Mucosa of descending colon (tissue), 3 donors: ENCODE data around the gene PLXNA3. TPM values are rescaled to one million over a fixed set of nuclear protein-coding genes. Genes with fewer than 3 reads are reported as not detected.
A peak's percentile ranks its signal among the peaks of the same experiment; 100 is the strongest.

Source experiments
- ATAC-seq: fragments of 200-7000 bp; cut with Tn5 transposase; one replicate; pipeline ENCODE4 v1.9.1; 2020; ENCODE audit warnings: mild to moderate bottlenecking, moderate library complexity
- DNase-seq, 3 donors: peaks; one replicate each; pipeline ENCODE4 v3.0.0-alpha.2; 2020
- H3K36me3 ChIP-seq: fragments of 200-600 bp; one replicate; pipeline ENCODE4 v1.8.0; 2021; ENCODE audit warnings: low read depth, mild to moderate bottlenecking
- H3K4me1 ChIP-seq: fragments of 200-600 bp; one replicate; pipeline ENCODE4 v1.8.0; 2021; ENCODE audit warnings: low read depth, mild to moderate bottlenecking
- H3K4me3 ChIP-seq: fragments of 200-600 bp; one replicate; pipeline ENCODE4 v1.8.0; 2021; ENCODE audit warnings: mild to moderate bottlenecking
- H3K9me3 ChIP-seq: fragments of 200-600 bp; one replicate; pipeline ENCODE4 v1.8.0; 2021; ENCODE audit warnings: mild to moderate bottlenecking
- CTCF ChIP-seq: fragments of 200-600 bp; IDR thresholded peaks from one replicate; pipeline ENCODE4 v1.8.0; 2022; ENCODE audit warnings: antibody characterized with exemption, mild to moderate bottlenecking
- intact Hi-C, 2 donors: fragments of 100-400 bp; cut with DNase I in 1 of 2; cut with micrococcal nuclease in 1 of 2; formaldehyde crosslinking; loops; one replicate each; pipeline versions ENCODE4 v1.11.0 to v1.11.1; 2022; cut with DNase I, micrococcal nuclease
- total RNA-seq, 3 donors: library from RNA; stranded (reverse); fragmentation: NEBNext Ultra II Directional in 2 of 3; extraction: Animal tissue kit (Norgen Biotek cat#: 25700) in 2 of 3; gene quantifications; one replicate each; pipeline versions ENCODE4 v1.2.1 to v1.2.4, GENCODE V29; 2021 to 2023
- donor health status: DM: no; HTN: no; CAD: no; lungs with moderate emphysema.
- donor health status: DM: no; HTN: no; CAD: no.
- donor health status: DM: no; HTN: yes; CAD: no.

PLXNA3 gene
- total RNA-seq, 3 donors from 2014 or later: 24.8 to 66.1 (median 51.7) TPM

- no peaks in the 10 kb centered on the region for H3K4me1 ChIP-seq
- H3K4me3 ChIP-seq: no peak overlapping the region
- peak; percentile 17 for ATAC-seq
- H3K36me3 ChIP-seq: no peaks in the 10 kb centered on the region
- no peaks in the 10 kb centered on the region for H3K9me3 ChIP-seq
- intact Hi-C loops: no loop called here
- TF ChIP-seq CTCF: no peak
- no peak for DNase-seq
Measured at GRCh38 chrX:154471839-154472684, 14.0 kb downstream of the PLXNA3 start.

DNA sequence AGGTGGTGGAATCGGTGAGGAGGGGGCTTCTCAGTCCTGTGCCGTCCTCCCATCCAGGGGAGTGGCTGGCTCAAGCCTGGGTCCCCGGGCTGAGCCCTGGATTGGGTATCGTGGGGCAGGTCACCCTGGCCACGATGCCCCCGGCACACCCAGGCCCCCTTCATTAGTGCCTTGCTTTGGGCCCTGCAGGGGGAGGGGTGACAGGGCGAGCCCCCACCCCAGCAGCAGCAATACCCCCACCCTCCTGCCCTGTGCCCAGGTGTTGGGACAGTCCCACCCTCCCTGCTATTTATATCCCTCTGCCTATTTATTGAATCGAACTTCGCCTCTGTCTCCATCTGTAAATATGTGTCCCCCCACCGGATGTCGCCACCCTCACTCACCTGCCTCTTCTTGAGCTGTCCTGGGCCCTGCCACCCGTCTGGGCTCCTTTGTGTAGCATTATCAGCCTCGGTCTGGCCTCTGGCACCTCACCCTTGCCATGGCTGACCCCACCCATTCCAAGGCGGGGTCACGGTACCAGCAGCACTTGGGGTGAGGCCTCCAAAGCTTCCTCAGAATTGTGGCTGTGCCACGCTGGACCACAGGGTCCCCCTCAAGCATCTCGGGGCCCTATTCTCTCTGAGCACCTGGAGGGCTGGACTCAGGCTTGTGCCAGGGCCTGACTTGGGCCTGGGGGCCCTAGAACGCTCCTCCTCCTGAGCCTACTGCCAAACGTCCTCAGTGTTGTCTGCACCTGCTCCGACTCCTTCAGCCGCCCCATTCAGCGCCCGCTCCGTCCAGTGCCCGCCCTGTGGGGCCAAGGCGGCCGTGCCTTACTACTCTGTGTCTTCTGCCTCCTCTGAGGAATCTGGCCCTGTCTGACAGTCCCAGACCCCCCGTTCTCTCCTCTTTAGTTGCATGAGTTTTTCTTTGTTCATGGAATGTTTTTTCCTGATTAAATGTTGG lies 14.9 kb downstream of the PLXNA3 start:
- intact Hi-C loops: no loop called here
- no peak for DNase-seq
- H3K4me1 ChIP-seq: no peaks in the 10 kb centered on the region
- H3K36me3 ChIP-seq: no peaks in the 10 kb centered on the region
- H3K4me3 ChIP-seq: no peak overlapping the region
- H3K9me3 ChIP-seq: no peaks in the 10 kb centered on the region
- ATAC-seq: peak; percentile 59
- no peak for TF ChIP-seq CTCF

- intact Hi-C loops: no loop called here
- no peaks in the 10 kb centered on the region for H3K9me3 ChIP-seq
- no peaks in the 10 kb centered on the region for H3K36me3 ChIP-seq
- DNase-seq: no peak
- no peak for TF ChIP-seq CTCF
- no peak overlapping the region for H3K4me3 ChIP-seq
- no peak for ATAC-seq
- H3K4me1 ChIP-seq: no peaks in the 10 kb centered on the region
Measured at GRCh38 chrX:154473683-154474082, 15.6 kb downstream of the PLXNA3 start.

GRCh38 chrX:154476821-154477220 lies 18.7 kb downstream of the PLXNA3 start:
- H3K4me1 ChIP-seq: no peaks in the 10 kb centered on the region
- H3K4me3 ChIP-seq: no peak overlapping the region
- H3K36me3 ChIP-seq: no peaks in the 10 kb centered on the region
- intact Hi-C loops: no loop called here
- TF ChIP-seq CTCF: no peak
- no peaks in the 10 kb centered on the region for H3K9me3 ChIP-seq
- DNase-seq (peak in 1 of 3 donors; percentile 17), ATAC-seq (no peak)

DNA sequence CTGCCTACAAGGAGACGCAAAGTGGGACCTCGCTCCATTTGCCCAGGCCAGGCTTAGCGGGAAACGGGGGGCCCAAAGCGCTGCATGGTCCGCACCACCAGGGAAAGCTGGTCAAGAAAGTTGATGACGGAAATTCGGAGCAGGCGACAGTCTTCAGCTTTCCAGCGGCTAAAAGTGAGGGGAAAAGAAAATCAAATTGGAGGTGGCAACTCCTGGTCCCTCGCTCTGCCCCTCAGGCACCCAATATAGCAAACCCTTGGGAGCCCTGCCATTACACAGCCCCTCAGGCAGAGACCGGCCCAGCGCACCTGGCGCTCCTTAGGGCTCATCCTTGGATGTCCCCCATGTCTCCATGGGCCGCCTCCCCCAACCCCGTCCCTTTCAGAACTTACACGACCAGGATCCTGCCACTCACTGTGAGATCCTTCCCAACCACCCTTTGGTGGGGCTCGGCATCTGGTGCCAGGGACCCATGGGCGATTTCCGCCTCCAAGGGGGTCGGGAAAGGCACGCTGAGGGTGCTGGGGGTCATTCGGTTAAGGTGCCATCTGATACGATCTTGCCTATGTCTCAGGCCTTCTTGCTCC lies 19.9 kb downstream of the PLXNA3 start:
- ATAC-seq (no peak), DNase-seq (no peak)
- intact Hi-C loops: no loop called here
- Histone ChIP-seq H3K9me3 (no peaks in the 10 kb centered on the region), H3K4me3 (no peak overlapping the region), H3K36me3 (no peaks in the 10 kb centered on the region), H3K4me1 (no peaks in the 10 kb centered on the region)
- TF ChIP-seq CTCF: no peak
